HG02623 (cell line): ENCODE results near the gene IMMP2L.

Experiments
- ATAC-seq: cut with Tn5 transposase; IDR thresholded peaks from one replicate; pipeline ENCODE4 v1.9.1; 2021; ENCODE audit warnings: moderate library complexity; ENCODE audit not compliant: unreplicated experiment

Gene IMMP2L

GRCh38 chr7:110779339-110779738 is 783.0 kb downstream of the IMMP2L start:
- no peak for ATAC-seq

- no peak for ATAC-seq
Observed at GRCh38 chr7:110775046-110775445, 787.2 kb downstream of the IMMP2L start.

GRCh38 chr7:110774071-110774470 is 788.2 kb downstream of the IMMP2L start:
- ATAC-seq, result no peak

- no peak for ATAC-seq
Observed at GRCh38 chr7:110772615-110773014, 789.7 kb downstream of the IMMP2L start.

GRCh38 chr7:110771717-110772116 is 790.6 kb downstream of the IMMP2L start:
- no peak for ATAC-seq

- no peak for ATAC-seq
Observed at GRCh38 chr7:110767550-110768110, 794.7 kb downstream of the IMMP2L start.

- ATAC-seq, result no peak
Observed at GRCh38 chr7:110766864-110767263, 795.4 kb downstream of the IMMP2L start.

GRCh38 chr7:110764852-110765251 is 797.4 kb downstream of the IMMP2L start:
- no peak for ATAC-seq

GRCh38 chr7:110762546-110763225 is 799.6 kb downstream of the IMMP2L start:
- no peak for ATAC-seq

GRCh38 chr7:110760341-110760740 is 802.0 kb downstream of the IMMP2L start:
- no peak for ATAC-seq

GRCh38 chr7:110759069-110759468 is 803.2 kb downstream of the IMMP2L start:
- ATAC-seq, result no peak

GRCh38 chr7:110754649-110755048 is 807.6 kb downstream of the IMMP2L start:
- ATAC-seq, result no peak

- no peak for ATAC-seq
Observed at GRCh38 chr7:110750931-110751605, 811.2 kb downstream of the IMMP2L start.

- no peak for ATAC-seq
Observed at GRCh38 chr7:110733221-110733620, 829.1 kb downstream of the IMMP2L start.

GRCh38 chr7:110724811-110725210 is 837.5 kb downstream of the IMMP2L start:
- no peak for ATAC-seq

GRCh38 chr7:110721395-110721794 is 840.9 kb downstream of the IMMP2L start:
- no peak for ATAC-seq

- no peak for ATAC-seq
Observed at GRCh38 chr7:110720626-110721025, 841.7 kb downstream of the IMMP2L start.

- no peak for ATAC-seq
Observed at GRCh38 chr7:110719741-110720140, 842.6 kb downstream of the IMMP2L start.

GRCh38 chr7:110718503-110719205 is 843.6 kb downstream of the IMMP2L start:
- no peak for ATAC-seq

- no peak for ATAC-seq
Observed at GRCh38 chr7:110704225-110704624, 858.1 kb downstream of the IMMP2L start.

GRCh38 chr7:110698576-110698975 is 863.7 kb downstream of the IMMP2L start:
- ATAC-seq, result no peak

- no peak for ATAC-seq
Observed at GRCh38 chr7:110693344-110693743, 868.9 kb downstream of the IMMP2L start.
